ENCODE data around the gene IL20RB.

The IL20RB gene

DNA sequence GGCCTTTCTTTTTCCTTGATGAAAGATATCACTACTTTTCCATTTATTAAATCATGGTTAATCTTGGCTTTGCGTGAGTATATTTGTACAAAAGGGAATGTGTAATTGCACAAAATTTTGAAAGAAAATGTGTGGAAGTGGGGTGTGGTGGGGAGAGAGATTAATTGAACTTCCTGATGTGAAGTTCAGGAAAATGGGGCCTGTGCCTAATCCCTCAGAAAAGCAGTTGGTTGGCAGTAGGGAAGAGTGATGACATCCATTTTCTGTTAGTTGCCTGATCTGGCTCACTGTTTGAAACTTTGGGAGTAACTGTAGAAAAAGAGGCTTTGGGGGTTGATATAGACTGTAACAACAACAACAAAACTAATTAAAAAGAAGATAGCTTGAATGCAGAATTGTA lies 10.8 kb upstream of the IL20RB start:
- no peak overlapping the region for H3K4me3 ChIP-seq (ENCODE audit: low read depth, low read length)
- no peaks in the 10 kb centered on the region for H3K4me1 ChIP-seq (ENCODE audit: control insufficient read depth, insufficient read depth, low read length)
- H3K9me3 ChIP-seq (ENCODE audit: control insufficient read depth, insufficient read depth, low read depth, low read length): no peaks in the 10 kb centered on the region
- H3K27ac ChIP-seq (ENCODE audit: extremely low read depth, low read depth, low read length): no peak overlapping the region
- H3K36me3 ChIP-seq (ENCODE audit: control insufficient read depth in 2 of 2, insufficient read depth in 1 of 2, low read length in 2 of 2): peaks cover 0 to 10% of the 10 kb centered on the region in 2 experiments; a peak in 1 of 3 replicates
- TF ChIP-seq ZNF677 (tag by site-specific recombination; IDR thresholded peaks at IDR 0.05) (no peak), GLIS1 (tag by site-specific recombination; IDR thresholded peaks at IDR 0.05) (no peak), ZXDB (tag by site-specific recombination; IDR thresholded peaks at IDR 0.05) (no peak), ZNF548 (tag by site-specific recombination; IDR thresholded peaks at IDR 0.05) (no peak), BCL11B (tag by site-specific recombination; IDR thresholded peaks at IDR 0.05; ENCODE audit: low read depth) (no peak), BCL11A (tag by site-specific recombination; IDR thresholded peaks at IDR 0.05; ENCODE audit: low read depth) (no peak), KLF10 (tag by site-specific recombination; IDR thresholded peaks at IDR 0.05) (no peak), ZNF843 (tag by site-specific recombination; IDR thresholded peaks at IDR 0.05) (no peak), ZFP41 (tag by site-specific recombination; IDR thresholded peaks at IDR 0.05; ENCODE audit: borderline replicate concordance) (no peak), ZNF211 (tag by site-specific recombination; IDR thresholded peaks at IDR 0.05; ENCODE audit: low read depth) (no peak), ZNF155 (tag by site-specific recombination; IDR thresholded peaks at IDR 0.05) (no peak), ZNF561 (tag by site-specific recombination; IDR thresholded peaks at IDR 0.05; ENCODE audit: borderline replicate concordance) (no peak), ZNF133 (tag by site-specific recombination; IDR thresholded peaks at IDR 0.05) (no peak)
- TF ChIP-seq, protein P1, sequence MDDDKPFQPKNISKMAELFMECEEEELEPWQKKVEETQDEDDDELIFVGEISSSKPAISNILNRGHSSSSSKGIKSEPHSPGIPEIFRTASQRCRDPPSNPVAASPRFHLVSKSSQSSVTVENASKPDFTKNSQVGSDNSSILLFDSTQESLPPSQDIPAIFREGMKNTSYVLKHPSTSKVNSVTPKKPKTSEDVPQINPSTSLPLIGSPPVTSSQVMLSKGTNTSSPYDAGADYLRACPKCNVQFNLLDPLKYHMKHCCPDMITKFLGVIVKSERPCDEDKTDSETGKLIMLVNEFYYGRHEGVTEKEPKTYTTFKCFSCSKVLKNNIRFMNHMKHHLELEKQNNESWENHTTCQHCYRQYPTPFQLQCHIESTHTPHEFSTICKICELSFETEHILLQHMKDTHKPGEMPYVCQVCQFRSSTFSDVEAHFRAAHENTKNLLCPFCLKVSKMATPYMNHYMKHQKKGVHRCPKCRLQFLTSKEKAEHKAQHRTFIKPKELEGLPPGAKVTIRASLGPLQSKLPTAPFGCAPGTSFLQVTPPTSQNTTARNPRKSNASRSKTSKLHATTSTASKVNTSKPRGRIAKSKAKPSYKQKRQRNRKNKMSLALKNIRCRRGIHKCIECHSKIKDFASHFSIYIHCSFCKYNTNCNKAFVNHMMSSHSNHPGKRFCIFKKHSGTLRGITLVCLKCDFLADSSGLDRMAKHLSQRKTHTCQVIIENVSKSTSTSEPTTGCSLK (tag by site-specific recombination; IDR thresholded peaks at IDR 0.05): no peak
- TF ChIP-seq, protein P2, sequence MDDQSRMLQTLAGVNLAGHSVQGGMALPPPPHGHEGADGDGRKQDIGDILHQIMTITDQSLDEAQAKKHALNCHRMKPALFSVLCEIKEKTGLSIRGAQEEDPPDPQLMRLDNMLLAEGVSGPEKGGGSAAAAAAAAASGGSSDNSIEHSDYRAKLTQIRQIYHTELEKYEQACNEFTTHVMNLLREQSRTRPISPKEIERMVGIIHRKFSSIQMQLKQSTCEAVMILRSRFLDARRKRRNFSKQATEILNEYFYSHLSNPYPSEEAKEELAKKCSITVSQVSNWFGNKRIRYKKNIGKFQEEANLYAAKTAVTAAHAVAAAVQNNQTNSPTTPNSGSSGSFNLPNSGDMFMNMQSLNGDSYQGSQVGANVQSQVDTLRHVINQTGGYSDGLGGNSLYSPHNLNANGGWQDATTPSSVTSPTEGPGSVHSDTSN (CRISPR knock-in tag; IDR thresholded peaks at IDR 0.05): no peak
- TF ChIP-seq, protein P3, sequence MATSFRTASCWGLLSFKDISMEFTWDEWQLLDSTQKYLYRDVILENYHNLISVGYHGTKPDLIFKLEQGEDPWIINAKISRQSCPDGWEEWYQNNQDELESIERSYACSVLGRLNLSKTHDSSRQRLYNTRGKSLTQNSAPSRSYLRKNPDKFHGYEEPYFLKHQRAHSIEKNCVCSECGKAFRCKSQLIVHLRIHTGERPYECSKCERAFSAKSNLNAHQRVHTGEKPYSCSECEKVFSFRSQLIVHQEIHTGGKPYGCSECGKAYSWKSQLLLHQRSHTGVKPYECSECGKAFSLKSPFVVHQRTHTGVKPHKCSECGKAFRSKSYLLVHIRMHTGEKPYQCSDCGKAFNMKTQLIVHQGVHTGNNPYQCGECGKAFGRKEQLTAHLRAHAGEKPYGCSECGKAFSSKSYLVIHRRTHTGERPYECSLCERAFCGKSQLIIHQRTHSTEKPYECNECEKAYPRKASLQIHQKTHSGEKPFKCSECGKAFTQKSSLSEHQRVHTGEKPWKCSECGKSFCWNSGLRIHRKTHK (tag by site-specific recombination; IDR thresholded peaks at IDR 0.05): no peak
- TF ChIP-seq, protein P4, sequence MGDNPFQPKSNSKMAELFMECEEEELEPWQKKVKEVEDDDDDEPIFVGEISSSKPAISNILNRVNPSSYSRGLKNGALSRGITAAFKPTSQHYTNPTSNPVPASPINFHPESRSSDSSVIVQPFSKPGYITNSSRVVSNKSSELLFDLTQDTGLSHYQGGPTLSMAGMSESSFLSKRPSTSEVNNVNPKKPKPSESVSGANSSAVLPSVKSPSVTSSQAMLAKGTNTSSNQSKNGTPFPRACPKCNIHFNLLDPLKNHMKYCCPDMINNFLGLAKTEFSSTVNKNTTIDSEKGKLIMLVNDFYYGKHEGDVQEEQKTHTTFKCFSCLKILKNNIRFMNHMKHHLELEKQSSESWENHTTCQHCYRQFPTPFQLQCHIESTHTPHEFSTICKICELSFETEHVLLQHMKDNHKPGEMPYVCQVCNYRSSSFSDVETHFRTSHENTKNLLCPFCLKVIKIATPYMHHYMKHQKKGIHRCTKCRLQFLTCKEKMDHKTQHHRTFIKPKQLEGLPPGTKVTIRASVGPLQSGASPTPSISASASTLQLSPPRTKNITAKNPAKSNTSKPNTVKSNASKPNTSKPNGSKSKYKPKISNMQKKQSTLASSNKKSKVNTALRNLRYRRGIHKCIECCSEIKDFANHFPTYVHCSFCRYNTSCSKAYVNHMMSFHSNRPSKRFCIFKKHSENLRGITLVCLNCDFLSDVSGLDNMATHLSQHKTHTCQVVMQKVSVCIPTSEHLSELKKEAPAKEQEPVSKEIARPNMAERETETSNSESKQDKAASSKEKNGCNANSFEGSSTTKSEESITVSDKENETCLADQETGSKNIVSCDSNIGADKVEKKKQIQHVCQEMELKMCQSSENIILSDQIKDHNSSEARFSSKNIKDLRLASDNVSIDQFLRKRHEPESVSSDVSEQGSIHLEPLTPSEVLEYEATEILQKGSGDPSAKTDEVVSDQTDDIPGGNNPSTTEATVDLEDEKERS (tag by site-specific recombination; IDR thresholded peaks at IDR 0.05): no peak
- ChIA-PET POLR2A (no interaction called here), CTCF (no interaction called here)

DNA sequence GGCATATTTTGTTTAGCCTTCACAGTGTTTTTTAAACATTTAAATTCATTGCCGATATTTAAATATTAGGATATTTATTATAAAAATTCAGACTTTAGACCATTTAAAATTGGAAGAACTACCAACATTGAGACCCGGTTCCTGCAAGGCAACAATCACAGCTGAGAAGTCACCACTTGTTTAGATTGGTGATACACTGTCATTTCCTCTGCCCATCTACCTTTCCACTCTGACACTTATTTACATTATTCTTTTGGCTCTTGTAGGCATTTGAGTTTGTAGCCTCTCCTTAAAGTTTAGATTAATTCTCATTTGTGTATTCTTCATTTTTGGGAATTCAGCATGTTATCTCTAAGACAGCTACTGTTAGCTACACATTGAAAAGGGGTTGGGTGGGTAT lies 10.3 kb upstream of the IL20RB start:
- POLR2A ChIA-PET: no interaction called here
- Histone ChIP-seq H3K4me1 (ENCODE audit: control insufficient read depth, insufficient read depth, low read length) (no peaks in the 10 kb centered on the region), H3K36me3 (ENCODE audit: control insufficient read depth in 2 of 2, insufficient read depth in 1 of 2, low read length in 2 of 2) (peaks cover 0 to 10% of the 10 kb centered on the region in 2 experiments; a peak in 1 of 3 replicates), H3K27ac (ENCODE audit: extremely low read depth, low read depth, low read length) (no peak overlapping the region), H3K9me3 (ENCODE audit: control insufficient read depth, insufficient read depth, low read depth, low read length) (no peaks in the 10 kb centered on the region), H3K4me3 (ENCODE audit: low read depth, low read length) (no peak overlapping the region)
- CTCF ChIA-PET: no interaction called here
- TF ChIP-seq MZF1 (tag by site-specific recombination; IDR thresholded peaks at IDR 0.05; ENCODE audit: borderline replicate concordance) (no peak), ZNF701 (tag by site-specific recombination; IDR thresholded peaks at IDR 0.05) (no peak), ZNF239 (tag by site-specific recombination; IDR thresholded peaks at IDR 0.05) (no peak)
- TF ChIP-seq, protein P5, sequence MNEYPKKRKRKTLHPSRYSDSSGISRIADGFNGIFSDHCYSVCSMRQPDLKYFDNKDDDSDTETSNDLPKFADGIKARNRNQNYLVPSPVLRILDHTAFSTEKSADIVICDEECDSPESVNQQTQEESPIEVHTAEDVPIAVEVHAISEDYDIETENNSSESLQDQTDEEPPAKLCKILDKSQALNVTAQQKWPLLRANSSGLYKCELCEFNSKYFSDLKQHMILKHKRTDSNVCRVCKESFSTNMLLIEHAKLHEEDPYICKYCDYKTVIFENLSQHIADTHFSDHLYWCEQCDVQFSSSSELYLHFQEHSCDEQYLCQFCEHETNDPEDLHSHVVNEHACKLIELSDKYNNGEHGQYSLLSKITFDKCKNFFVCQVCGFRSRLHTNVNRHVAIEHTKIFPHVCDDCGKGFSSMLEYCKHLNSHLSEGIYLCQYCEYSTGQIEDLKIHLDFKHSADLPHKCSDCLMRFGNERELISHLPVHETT (tag by site-specific recombination; IDR thresholded peaks at IDR 0.05): no peak
- TF ChIP-seq, protein P6, sequence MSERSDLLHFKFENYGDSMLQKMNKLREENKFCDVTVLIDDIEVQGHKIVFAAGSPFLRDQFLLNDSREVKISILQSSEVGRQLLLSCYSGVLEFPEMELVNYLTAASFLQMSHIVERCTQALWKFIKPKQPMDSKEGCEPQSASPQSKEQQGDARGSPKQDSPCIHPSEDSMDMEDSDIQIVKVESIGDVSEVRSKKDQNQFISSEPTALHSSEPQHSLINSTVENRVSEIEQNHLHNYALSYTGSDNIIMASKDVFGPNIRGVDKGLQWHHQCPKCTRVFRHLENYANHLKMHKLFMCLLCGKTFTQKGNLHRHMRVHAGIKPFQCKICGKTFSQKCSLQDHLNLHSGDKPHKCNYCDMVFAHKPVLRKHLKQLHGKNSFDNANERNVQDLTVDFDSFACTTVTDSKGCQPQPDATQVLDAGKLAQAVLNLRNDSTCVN (tag by site-specific recombination; optimal IDR thresholded peaks at IDR 0.05): no peak
- TF ChIP-seq, protein P2 (CRISPR knock-in tag; IDR thresholded peaks at IDR 0.05): no peak

Data from HEK293 (cell line).